ENCODE data around the gene FAM240A. TPM values are rescaled to one million over a fixed set of nuclear protein-coding genes. Genes with fewer than 3 reads are reported as not detected.
A peak's percentile ranks its signal among the peaks of the same experiment; 100 is the strongest.

The FAM240A gene
- total RNA-seq, 1 donor from 2014 or later = not detected

DNA sequence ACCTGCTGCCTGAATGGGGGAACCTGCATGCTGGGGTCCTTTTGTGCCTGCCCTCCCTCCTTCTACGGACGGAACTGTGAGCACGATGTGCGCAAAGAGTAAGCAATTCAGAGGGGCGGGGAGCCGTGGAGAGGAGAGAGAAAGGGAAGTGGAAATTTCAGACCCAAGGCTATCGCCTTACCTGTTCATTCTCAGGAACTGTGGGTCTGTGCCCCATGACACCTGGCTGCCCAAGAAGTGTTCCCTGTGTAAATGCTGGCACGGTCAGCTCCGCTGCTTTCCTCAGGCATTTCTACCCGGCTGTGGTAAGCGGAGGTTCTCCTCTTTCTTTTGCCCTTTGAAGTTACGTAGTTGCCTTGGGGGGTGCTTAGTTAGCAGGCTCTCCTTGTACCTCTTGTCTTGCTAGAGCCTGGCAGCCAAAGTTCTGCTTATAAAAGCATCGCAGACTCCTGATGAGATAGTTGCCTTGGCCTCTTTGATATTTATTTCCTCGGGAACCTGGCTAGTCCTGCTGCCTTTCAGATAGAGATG lies 32.5 kb upstream of the FAM240A start:
- Histone ChIP-seq H2AFZ (replicated peaks) (no peak overlapping the region), H3K27ac (no peak overlapping the region), H3K9me3 (ENCODE audit: low read depth) (no peaks in the 10 kb centered on the region), H4K20me1 (ENCODE audit: low read depth) (peaks cover 42% of the 10 kb centered on the region), H3K9ac (no peak overlapping the region), H3K4me1 (peaks cover 21% of the 10 kb centered on the region), H3K36me3 (no peaks in the 10 kb centered on the region), H3K79me2 (ENCODE audit: low read depth) (no peaks in the 10 kb centered on the region), H3K27me3 (peaks cover 81% of the 10 kb centered on the region), H3F3A (ENCODE audit: low read depth) (peaks cover 19% of the 10 kb centered on the region), H3K4me2 (peak overlapping the region; percentile 46), H3K4me3 (no peak overlapping the region)
- no peaks in the 10 kb centered on the region for H3K9me3 Mint-ChIP-seq
- H3K27me3 Mint-ChIP-seq (ENCODE audit: insufficient read depth, low read depth) = peaks cover 30% of the 10 kb centered on the region
- H3K4me3 Mint-ChIP-seq = peak overlapping the region; percentile 24
- no peak for DNase-seq (ENCODE audit: low spot score)
- peaks cover 41% of the 10 kb centered on the region for H3K4me1 Mint-ChIP-seq
- peak; percentile 68 for TF ChIP-seq EZH2phosphoT487 (IDR thresholded peaks at IDR 0.05)
- TF ChIP-seq CTCF (IDR thresholded peaks at IDR 0.05) = no peak
- peak; percentile 48 for TF ChIP-seq EZH2 (IDR thresholded peaks at IDR 0.05)
- no peaks in the 10 kb centered on the region for H3K36me3 Mint-ChIP-seq
- H3K27ac Mint-ChIP-seq = no peak overlapping the region

- no peak overlapping the region for H3K9ac ChIP-seq
- no peak overlapping the region for H2AFZ ChIP-seq (replicated peaks)
- H3K79me2 ChIP-seq (ENCODE audit: low read depth) = no peaks in the 10 kb centered on the region
- H3K4me2 ChIP-seq = no peak overlapping the region
- no peaks in the 10 kb centered on the region for H3K9me3 ChIP-seq (ENCODE audit: low read depth)
- H3K27ac ChIP-seq = no peak overlapping the region
- Mint-ChIP-seq H3K4me1 (peaks cover 33% of the 10 kb centered on the region), H3K27ac (no peak overlapping the region), H3K4me3 (no peak overlapping the region), H3K27me3 (ENCODE audit: insufficient read depth, low read depth) (peaks cover 25% of the 10 kb centered on the region), H3K36me3 (no peaks in the 10 kb centered on the region), H3K9me3 (no peaks in the 10 kb centered on the region)
- H3K27me3 ChIP-seq = peaks cover 73% of the 10 kb centered on the region
- peaks cover 10% of the 10 kb centered on the region for H3F3A ChIP-seq (ENCODE audit: low read depth)
- no peak for DNase-seq (ENCODE audit: low spot score)
- H4K20me1 ChIP-seq (ENCODE audit: low read depth) = peaks cover 34% of the 10 kb centered on the region
- no peaks in the 10 kb centered on the region for H3K36me3 ChIP-seq
- H3K4me1 ChIP-seq = peaks cover 13% of the 10 kb centered on the region
- no peak overlapping the region for H3K4me3 ChIP-seq
- TF ChIP-seq EZH2phosphoT487 (IDR thresholded peaks at IDR 0.05) (no peak), EZH2 (IDR thresholded peaks at IDR 0.05) (no peak), CTCF (IDR thresholded peaks at IDR 0.05) (no peak)
Observed at GRCh38 chr3:46580675-46581074, 31.6 kb upstream of the FAM240A start.

DNA sequence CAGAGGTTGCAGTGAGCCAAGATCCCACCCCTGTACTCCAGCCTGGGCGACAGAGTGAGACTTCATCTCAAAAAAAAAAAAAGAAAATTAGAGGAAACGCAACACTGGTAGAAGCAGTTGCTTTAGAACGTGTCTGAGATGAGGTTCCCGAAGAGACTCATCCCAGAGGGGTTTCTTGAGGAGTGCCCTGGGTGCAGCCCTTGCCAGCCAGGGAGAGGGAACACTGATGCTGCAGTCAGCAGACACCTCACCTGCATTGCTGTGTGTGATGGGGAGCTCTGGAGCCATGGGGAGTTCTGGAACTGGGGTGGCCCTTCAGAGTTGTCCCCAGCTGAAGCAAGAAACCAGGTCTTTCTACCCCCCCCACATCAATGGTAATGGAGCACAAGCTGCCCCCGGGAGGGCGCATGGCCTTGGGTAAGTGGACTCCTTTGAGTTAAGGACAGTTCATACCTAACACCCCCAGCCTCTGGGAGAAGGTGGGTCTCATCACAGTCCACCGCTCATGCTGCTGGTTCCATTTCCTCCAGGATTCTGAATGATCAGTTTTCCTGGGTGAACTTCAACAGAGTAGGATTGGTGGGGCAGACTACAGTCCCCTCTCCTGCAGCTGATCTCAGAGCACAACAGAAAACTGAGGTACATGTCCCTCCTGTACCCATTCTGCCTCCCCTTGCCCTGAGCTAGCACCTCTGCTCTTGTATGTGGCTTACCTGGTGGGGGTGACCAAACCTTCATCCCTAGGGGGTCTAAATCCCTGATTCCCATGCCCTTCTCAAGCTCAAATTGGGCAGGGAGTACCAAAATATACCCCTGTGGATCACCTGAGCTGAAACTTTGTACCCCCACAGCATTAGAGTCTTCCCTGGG lies 27.5 kb upstream of the FAM240A start:
- no peak for DNase-seq (ENCODE audit: low spot score)
- no peaks in the 10 kb centered on the region for H3K36me3 Mint-ChIP-seq
- no peaks in the 10 kb centered on the region for H3F3A ChIP-seq (ENCODE audit: low read depth)
- no peaks in the 10 kb centered on the region for H3K9me3 Mint-ChIP-seq
- peaks cover 31% of the 10 kb centered on the region for H3K27me3 ChIP-seq
- no peak overlapping the region for H2AFZ ChIP-seq (replicated peaks)
- peaks cover 2% of the 10 kb centered on the region for H3K4me1 ChIP-seq
- peaks cover 9% of the 10 kb centered on the region for H4K20me1 ChIP-seq (ENCODE audit: low read depth)
- no peak overlapping the region for H3K9ac ChIP-seq
- no peak for TF ChIP-seq EZH2 (IDR thresholded peaks at IDR 0.05)
- H3K27ac ChIP-seq = no peak overlapping the region
- peaks cover 4% of the 10 kb centered on the region for H3K4me1 Mint-ChIP-seq
- no peaks in the 10 kb centered on the region for H3K9me3 ChIP-seq (ENCODE audit: low read depth)
- no peaks in the 10 kb centered on the region for H3K79me2 ChIP-seq (ENCODE audit: low read depth)
- H3K27me3 Mint-ChIP-seq (ENCODE audit: insufficient read depth, low read depth) = peaks cover 18% of the 10 kb centered on the region
- no peak overlapping the region for H3K4me3 Mint-ChIP-seq
- no peak overlapping the region for H3K4me2 ChIP-seq
- no peak overlapping the region for H3K27ac Mint-ChIP-seq
- H3K4me3 ChIP-seq = no peak overlapping the region
- no peaks in the 10 kb centered on the region for H3K36me3 ChIP-seq
